HepG2 (cell line): Measurements from ENCODE around the gene ZNF48. TPM values are rescaled to one million over a fixed set of nuclear protein-coding genes. Genes with fewer than 3 reads are reported as not detected.
A peak's percentile ranks its signal among the peaks of the same experiment; 100 is the strongest.

ENCODE experiments used
- AHR ChIP-seq: IDR thresholded peaks from 2 replicates; pipeline ENCODE4 v1.6.1; 2018; ENCODE audit warnings: missing genetic modification reagents, missing compliant biosample characterization
- ASH2L ChIP-seq: fragments of 300-600, 200-600 bp; sonication (generic); IDR thresholded peaks from 2 replicates; pipeline ENCODE4 v1.7.0; 2017; ENCODE audit warnings: low read depth, mild to moderate bottlenecking, moderate library complexity, mixed read lengths, low read length; ENCODE audit not compliant: insufficient read length
- CAMTA2 ChIP-seq: sonication (generic); formaldehyde crosslinking; IDR thresholded peaks from 2 replicates; pipeline ENCODE4 v1.4.0; 2020; ENCODE audit warnings: mild to moderate bottlenecking, missing genetic modification reagents, borderline replicate concordance
- DNMT3B ChIP-seq: conservative IDR thresholded peaks from 2 replicates; pipeline ENCODE4 v1.6.1; 2016; ENCODE audit warnings: missing biosample characterization, control low read depth
- ETV6 ChIP-seq: sonication (generic); formaldehyde crosslinking; conservative IDR thresholded peaks from 2 replicates; pipeline ENCODE4 v1.4.0; 2020; ENCODE audit warnings: missing genetic modification reagents
- HOXD1 ChIP-seq: sonication (generic); formaldehyde crosslinking; IDR thresholded peaks from 2 replicates; pipeline ENCODE4 v1.5.0; 2020; ENCODE audit warnings: missing genetic modification reagents
- KDM6A ChIP-seq: IDR thresholded peaks from 2 replicates; pipeline ENCODE4 v1.6.1; 2016; ENCODE audit warnings: low read depth
- LRRFIP1 ChIP-seq: sonication (generic); formaldehyde crosslinking; conservative IDR thresholded peaks from 2 replicates; pipeline ENCODE4 v1.4.0; 2020; ENCODE audit warnings: missing genetic modification reagents
- RBM39 ChIP-seq: fragments of 200-400 bp; formaldehyde crosslinking; IDR thresholded peaks from one replicate; pipeline ENCODE4 v1.6.1; 2018; ENCODE audit warnings: antibody characterized with exemption, mild to moderate bottlenecking, low read depth, low read length; ENCODE audit not compliant: poor library complexity, severe bottlenecking
- SRSF9 ChIP-seq: fragments of 200-400 bp; formaldehyde crosslinking; IDR thresholded peaks from 2 replicates; pipeline ENCODE4 v1.6.1; 2018; ENCODE audit warnings: borderline replicate concordance, mild to moderate bottlenecking, low read depth, low read length; ENCODE audit not compliant: insufficient read depth, poor library complexity, severe bottlenecking
- SRY ChIP-seq: sonication (generic); formaldehyde crosslinking; IDR thresholded peaks from 2 replicates; pipeline ENCODE4 v1.8.0; 2022; ENCODE audit warnings: mild to moderate bottlenecking, missing genetic modification reagents
- TCF7 ChIP-seq: sonication (generic); IDR thresholded peaks from 2 replicates; pipeline ENCODE4 v1.6.1; 2016; ENCODE audit warnings: antibody characterized with exemption, low read depth
- ZBTB34 ChIP-seq: sonication (generic); formaldehyde crosslinking; IDR thresholded peaks from 2 replicates; pipeline ENCODE4 v1.8.0; 2022; ENCODE audit warnings: mild to moderate bottlenecking, missing genetic modification reagents
- ZBTB49 ChIP-seq: sonication (generic); formaldehyde crosslinking; IDR thresholded peaks from 2 replicates; pipeline ENCODE4 v1.4.0; 2020; ENCODE audit warnings: missing genetic modification reagents, borderline replicate concordance
- ZNF160 ChIP-seq: sonication (generic); formaldehyde crosslinking; IDR thresholded peaks from 2 replicates; pipeline ENCODE4 v1.8.0; 2022; ENCODE audit warnings: mild to moderate bottlenecking, inconsistent platforms, missing genetic modification reagents
- ZNF460 ChIP-seq: sonication (generic); formaldehyde crosslinking; IDR thresholded peaks from 2 replicates; pipeline ENCODE4 v1.5.1; 2020; ENCODE audit warnings: missing genetic modification reagents, mild to moderate bottlenecking, borderline replicate concordance
- ZNF770 ChIP-seq: sonication (generic); formaldehyde crosslinking; IDR thresholded peaks from 2 replicates; pipeline ENCODE4 v1.5.0; 2020; ENCODE audit warnings: mild to moderate bottlenecking, missing genetic modification reagents
- polyA plus RNA-seq, 8 experiments: library from polyadenylated mRNA; depleted of rRNA in 3 of 8; stranded (reverse) in 7 of 8; unstranded in 1 of 8; fragments of >200 nt; fragmentation: Illumina TruSeq in 4 of 8; extraction: Trizol in 4 of 8; gene quantifications; 2 replicates each; pipeline versions ENCODE4 v1.2.1 to v1.2.3, GENCODE V29; 2011 to 2016; ENCODE audit warnings: low read depth in 4 of 8, missing spikeins in 1 of 8, mixed read lengths in 1 of 8; ENCODE audit not compliant: insufficient read depth in 1 of 8
- total RNA-seq, 5 experiments: library from RNA; depleted of rRNA; stranded (reverse); fragments of >200 nt; fragmentation: Illumina TruSeq; extraction: Trizol; gene quantifications; 2 replicates each; pipeline ENCODE4 v1.2.3, GENCODE V29; 2016; ENCODE audit warnings: low read depth in 1 of 5

Gene ZNF48
- total and polyA plus RNA-seq, 2 of the 13 experiments (the other 11 are each of a cell fraction or from before 2014, with no cell fraction given) = 9.9 to 12.3 TPM

GRCh38 chr16:30437511-30438046, 42.4 kb downstream of the ZNF48 start (continued):
- TF ChIP-seq ZNF770 (CRISPR knock-in tag) (no peak), ZBTB49 (CRISPR knock-in tag) (no peak), SRY (CRISPR knock-in tag) (peak; percentile 48; the same call in 1 of the 2 replicates), LRRFIP1 (no peak), ZNF460 (CRISPR knock-in tag) (peak; percentile 81; the same call in 1 of the 2 replicates), ZBTB34 (CRISPR knock-in tag) (no peak), SRSF9 (no peak), RBM39 (no peak), ZNF160 (CRISPR knock-in tag) (no peak), DNMT3B (CRISPR knock-in tag) (no peak), ASH2L (peak; percentile 56), TCF7 (peak; percentile 48; the same call in 1 of the 2 replicates), CAMTA2 (CRISPR knock-in tag) (no peak), ETV6 (CRISPR knock-in tag) (no peak), AHR (CRISPR knock-in tag) (no peak), KDM6A (CRISPR knock-in tag) (no peak), HOXD1 (CRISPR knock-in tag) (no peak)
